HG03103 (cell line): ENCODE results near the gene CHIA.
"Not testable (repeated sequence)": the region's sequence is repeated elsewhere in the genome, so short reads cannot be mapped to it uniquely, and the experiment has no call there.

ENCODE experiments used
- ATAC-seq: cut with Tn5 transposase; IDR thresholded peaks from one replicate; pipeline ENCODE4 v1.9.1; 2021; ENCODE audit warnings: low read depth; ENCODE audit not compliant: unreplicated experiment

CHIA gene

GRCh38 chr1:111360257-111360656 is 69.6 kb downstream of the CHIA start:
- not testable (repeated sequence) for ATAC-seq

GRCh38 chr1:111361761-111362160 is 71.1 kb downstream of the CHIA start:
- ATAC-seq = no peak

- no peak for ATAC-seq
Observed at GRCh38 chr1:111364690-111365089, 74.0 kb downstream of the CHIA start.

GRCh38 chr1:111366256-111366655 is 75.6 kb downstream of the CHIA start:
- no peak for ATAC-seq

GRCh38 chr1:111369177-111369576 is 78.5 kb downstream of the CHIA start:
- no peak for ATAC-seq

GRCh38 chr1:111369645-111370044 is 79.0 kb downstream of the CHIA start:
- no peak for ATAC-seq
